HG02884 (cell line): ENCODE measurements around the gene AP1G2.

Experiments used
- ATAC-seq: cut with Tn5 transposase; IDR thresholded peaks from one replicate; pipeline ENCODE4 v1.9.1; 2021; ENCODE audit warnings: mild to moderate bottlenecking, moderate library complexity; ENCODE audit not compliant: unreplicated experiment

Gene AP1G2

DNA sequence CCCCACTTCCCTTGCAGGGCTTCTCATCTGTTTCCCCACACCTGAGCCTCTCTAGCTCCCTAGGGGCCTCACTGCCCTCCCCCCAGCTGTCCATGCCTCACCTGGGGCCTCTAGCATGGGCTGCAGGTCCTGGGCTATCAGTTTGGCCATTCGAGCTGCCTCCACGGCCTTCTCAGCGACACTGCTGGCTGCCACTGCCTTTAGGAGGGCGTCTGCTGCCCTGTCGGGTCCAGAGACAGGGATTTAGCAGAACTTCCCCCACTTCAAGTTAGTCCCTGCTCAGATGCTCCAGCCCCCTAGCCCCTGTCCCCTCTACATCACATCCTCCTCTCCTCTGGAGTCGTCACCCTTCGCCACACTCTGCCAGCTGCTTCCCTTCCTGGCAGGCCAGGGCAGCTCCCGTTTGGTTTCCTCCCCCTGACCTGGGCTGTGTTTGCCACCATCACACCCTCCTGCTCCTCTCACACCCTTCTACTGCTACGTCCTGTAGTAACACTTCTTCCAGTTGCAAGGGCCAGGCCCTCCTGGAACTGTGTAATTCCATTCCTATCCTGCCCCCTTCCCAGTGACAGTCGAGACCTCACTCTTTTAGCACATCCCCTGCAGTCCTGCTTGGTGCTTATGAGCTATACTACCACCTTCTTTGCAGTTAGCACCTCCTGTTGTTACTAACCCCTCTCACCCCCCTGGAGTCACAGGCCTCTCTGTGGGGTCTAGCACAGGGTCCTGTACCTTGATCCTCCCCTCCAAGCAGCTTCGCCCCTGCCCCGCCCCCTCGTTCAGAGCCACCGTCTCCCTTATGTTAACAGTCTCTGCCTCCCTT is 4.3 kb upstream of the AP1G2 start:
- ATAC-seq: no peak

DNA sequence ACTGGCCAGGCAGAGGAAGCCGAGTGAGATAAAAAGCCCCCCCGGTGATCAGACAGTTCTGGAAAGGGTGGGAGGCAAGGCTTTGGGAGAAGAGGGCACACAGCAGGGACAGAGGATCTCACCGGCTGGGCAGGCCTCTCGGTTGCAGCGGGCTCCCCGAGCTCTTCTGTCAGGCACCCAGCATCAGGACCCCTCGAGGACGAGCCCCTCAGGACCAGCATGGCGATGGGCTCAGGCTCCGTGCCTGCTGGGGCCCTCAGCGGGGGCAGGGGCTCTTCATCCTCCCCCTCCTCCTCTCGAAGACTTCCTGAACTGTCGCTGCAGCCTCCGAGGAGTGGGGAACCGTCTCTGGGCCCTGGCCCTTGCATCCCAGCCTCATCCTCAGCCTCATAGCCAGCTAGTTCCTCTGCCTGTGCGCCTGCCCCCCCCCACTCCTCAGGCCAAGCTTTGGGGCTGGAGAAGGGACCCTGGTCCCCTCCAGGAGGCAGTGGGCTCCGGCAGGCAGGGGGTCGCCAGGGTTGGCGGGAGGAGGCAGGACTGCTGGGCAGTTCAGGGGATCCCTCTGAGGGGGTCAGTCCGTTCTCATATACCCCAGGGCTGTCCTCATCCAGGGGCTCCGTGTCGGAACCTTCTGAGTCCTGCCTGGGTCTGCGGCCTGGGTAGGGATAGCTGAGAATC is 3.4 kb upstream of the AP1G2 start:
- ATAC-seq: no peak

DNA sequence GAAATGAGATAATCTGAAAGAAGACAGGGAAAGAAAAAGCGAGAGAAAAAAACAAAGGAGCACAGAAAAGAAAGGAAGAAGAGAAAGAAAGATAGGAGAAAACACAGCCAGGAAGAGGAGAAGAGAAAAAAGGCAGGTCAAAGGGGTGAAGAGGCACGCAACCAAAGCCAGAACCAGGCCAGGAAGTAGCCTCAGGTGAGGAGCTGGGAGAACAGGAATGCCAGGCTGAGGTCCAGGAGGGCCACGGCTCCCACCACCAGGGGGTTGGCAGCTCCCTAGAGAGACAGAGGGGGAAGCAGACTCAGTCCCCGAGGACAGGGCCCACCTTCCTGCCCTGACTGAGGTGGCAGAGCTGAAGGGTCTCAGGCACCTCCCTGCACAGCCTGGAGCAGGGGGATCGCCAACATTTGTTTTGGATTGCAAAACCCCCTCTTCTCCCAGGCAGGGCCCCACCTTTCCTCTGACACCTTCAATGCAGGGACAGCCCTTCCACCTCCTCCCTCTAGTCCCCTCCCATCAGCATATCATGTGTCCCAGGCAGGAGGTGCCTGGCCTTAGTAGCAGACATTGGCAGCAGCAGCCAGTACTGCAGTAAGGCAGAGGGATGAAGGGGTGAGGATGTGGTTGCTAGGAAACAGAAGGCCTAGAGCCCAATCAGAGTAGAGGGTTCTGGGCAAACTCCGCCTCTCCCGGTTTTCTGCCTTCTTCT is 2.0 kb upstream of the AP1G2 start:
- ATAC-seq: no peak

DNA sequence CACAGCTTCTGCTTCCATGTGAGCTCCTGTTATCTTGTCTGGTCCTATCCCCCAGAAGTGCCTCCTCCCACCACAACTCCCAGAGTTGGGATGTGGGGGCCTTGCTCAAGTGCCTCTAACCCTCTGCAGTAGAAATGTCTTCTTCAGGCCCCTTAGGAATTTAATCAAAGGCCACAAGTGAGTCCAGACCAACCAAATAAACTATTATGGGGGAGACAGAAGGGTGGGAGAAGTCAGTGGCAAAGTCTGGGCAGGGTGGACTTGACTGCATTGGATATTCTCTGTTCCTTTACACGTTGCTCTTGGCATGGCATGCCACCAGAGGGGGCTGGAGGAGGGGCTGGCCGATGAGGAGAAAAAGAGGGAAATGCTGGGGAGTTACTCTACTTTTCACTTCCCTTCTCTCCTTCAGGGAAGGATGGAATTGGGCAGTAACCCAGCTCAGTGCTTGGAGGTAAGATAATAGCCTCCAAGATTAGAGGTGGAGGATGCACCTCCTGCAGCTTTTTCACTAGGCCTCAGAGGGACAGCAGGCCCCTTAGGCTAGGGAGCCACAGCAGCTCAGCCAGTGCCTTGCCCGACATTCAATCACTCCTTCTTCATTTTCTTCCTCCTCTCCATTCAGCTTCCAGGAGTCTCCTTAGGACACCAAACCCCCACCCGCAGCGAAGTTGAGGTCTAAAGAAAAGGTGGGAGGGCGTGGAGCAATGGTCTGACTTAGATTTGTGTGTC is 1.2 kb upstream of the AP1G2 start:
- ATAC-seq: no peak

DNA sequence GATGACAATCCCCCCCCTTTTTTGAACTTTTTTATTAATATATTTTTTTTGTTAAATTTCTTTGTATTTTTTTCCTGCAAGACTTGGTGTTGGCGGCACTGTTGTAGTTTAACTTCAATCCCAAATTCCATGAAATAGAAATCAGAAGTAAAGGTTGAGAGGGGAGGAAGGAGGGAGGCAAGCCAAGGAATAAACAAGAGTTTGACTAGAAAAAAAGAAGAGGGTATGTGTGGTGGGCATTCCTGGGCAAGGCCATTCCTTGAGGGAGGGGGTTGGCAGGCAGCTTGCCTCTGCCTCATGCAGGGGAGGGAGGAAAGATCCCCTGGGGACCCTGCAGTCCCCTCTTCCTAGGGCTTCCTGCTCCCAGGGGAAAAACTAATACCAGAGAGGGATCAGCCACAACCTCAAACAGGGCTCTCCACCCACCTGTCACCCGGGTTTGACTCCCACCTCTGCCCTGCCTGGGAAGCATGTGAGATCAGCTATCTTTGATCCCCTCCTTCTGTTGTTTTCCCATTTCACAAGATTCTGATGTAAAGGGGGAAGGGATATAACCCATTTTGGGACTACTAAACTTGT is 519 bp upstream of the AP1G2 start:
- no peak for ATAC-seq

DNA sequence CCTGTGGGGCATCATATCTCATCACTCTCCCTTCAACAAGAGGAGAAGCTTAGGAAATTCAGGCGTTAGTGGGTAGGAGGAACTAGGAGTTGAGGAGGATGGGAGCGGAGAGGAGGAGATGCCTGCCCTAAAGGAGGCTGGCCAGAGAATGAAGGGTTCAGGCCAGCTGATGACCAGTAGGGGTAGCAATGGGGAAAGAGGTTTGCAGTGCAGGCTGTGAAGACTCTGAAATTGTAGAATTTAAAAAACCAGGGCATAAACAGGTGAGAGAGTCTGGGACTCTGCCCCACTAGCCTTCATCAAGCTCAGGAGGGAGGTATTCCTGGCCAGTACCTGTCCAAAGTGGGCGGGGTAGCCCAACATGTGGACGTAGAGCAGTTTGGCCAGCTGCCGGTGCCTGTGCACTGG is 809 bp downstream of the AP1G2 start:
- ATAC-seq: no peak

DNA sequence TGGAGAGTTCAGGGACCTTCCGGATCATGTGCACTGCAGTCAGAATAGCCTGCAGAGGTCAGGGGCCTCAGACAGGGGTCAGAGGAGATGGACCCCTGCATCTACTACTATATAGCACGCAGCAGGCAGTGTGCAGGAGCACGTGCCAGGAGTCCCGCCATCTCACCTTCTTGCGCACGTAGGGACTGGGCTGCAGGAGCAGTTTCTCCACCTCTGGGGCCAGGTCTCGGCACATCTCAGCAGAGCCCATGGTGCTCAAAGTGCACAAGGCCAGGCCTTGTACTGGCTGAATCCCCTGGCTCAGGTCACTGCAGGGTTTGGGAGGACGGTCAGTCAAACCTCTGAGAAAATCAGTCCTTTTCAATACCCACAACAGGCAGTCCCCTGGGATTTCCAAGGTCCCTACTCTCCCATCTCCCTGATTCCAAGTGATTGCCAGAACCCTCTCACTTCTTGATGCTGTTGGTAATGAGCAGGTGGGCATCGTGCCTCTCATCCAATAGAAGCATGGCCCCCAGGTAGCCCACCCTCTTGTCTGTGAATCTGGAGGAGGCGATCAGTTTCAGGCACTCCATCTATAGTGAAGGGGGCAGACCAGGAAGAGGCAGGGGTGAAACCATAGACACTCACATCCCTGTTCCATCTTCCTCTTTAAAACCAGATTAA is 1.3 kb downstream of the AP1G2 start:
- no peak for ATAC-seq

DNA sequence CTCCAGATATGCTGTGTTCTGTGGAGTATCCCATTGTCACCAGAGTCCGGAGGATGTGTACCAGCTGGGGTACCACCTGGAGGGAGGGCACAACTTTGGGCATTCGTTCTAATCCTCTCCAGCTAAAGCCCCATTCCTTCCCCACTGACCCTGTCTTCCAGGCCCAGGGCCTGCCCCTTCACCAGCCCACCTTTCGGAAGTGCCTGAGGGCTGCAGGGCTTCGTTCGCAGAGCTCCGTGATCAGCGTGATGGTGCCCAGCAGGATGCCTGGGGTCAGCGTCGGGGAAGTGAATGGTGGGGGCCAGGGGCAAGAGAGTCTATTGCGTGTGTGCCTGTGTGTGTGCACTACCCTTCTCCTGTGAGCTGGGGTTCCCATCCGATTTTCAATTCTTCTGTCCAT is 2.0 kb downstream of the AP1G2 start:
- no peak for ATAC-seq

DNA sequence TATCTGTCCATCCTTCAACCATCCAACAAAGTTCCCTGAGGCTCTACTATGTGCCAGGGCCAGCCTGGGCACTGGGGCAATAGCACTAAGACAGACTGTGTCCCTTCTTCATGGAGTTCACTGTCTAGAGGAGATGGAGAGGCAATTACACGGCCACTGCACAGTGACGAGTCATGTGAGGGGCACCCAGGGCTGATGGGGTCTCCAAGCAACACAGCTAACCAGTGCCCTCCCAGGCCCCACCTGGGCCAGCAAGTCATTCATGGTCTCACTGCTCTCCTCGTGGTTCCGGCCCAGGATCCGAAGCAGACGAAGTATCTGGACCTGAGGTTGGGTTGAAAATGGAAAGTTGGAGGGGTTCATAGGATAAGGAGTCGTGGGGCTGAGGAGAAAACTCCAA is 2.7 kb downstream of the AP1G2 start:
- no peak for ATAC-seq

DNA sequence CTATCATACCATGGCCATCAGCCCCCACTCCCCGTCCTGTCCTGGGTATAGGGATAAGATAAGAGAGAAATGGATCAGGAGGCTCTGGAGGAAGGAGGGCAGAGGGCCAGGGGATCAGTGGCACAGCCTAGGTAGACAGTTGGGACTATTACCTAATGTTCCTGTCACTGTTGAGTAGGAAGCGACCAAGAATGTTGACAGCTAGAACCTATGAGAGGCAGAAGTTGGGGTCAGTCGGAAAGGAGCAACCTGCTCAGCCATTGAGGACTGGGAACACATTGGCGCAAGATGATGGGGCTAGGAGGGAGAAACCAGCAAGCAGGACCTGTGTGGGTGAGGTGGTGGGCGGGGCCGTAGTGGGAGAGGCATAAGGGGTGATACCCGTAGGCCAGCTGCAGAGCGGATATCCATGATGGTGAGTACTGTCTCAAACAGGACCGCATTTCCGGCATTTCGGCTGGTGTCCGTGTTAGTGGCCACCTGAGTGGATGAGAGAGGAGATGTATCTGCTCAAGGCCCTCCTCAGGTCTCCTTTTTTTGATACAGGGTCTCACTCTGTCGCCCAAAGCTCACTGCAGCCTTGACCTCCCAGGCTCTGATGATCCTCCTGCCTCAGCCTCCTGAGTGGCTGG is 3.3 kb downstream of the AP1G2 start:
- no peak for ATAC-seq

DNA sequence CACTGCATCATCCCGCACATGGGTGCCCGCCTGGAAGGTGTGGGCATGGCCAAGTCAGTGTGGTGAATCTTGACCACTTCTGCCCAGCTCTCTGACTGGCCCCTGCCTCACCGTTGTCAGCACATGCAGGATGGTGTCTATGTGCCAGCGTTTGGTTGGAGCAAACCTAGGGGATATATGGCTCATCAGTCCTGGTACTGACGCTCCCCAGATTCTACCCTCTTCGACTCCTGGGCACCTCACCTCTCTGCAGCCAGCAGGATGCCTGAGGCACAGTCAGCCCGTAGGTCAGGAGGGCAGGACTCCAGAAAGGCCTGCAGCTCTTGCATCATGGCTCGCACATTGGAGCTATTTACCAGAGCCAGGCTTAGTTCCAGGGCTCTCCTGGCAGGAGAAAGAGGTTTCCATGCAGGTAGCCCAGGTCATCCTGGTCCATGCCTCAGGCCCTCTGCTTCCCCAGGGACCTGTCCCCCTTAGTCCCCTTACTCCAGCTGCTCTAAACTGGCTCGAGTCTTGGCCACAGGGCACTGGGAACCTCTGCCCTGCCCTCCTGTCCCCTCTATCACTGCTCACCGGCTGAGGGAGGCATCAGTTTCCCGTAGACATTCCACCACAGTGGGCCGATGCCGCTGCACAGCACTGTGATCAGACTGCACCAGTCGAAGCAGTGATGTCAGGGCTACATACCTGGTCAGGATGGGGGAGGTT is 4.0 kb downstream of the AP1G2 start:
- ATAC-seq: no peak

DNA sequence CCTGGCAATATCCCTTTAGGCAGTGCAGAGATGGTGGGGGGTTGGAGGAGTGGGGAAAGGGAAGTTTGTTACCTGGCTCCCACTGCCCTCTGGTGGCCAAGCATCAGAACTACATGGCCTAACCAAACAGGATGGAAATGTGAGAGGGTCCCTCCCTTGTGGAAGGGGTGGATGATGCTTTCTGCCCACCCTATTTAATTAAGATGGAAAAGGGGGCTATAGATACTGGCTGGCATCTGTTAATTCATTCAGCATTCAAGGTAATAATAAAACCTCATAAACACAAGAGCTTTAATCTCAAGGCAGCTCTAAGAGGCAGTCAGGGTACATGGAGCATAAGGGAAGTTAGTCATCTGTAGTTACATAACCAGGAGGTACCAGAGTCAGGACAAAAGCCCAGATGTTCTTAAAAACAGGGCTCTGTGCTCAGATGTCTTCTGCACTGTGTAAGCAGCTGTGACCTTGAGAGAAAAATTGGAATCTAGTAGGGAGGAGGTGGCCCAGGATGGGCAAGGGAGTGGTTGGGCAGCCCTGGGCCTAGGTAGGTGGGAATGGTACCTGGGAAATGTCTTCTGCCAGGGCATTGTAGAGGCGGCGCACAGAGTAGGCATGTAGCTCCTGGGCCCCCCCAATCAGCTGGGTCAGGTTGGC is 4.6 kb downstream of the AP1G2 start:
- ATAC-seq: no peak

DNA sequence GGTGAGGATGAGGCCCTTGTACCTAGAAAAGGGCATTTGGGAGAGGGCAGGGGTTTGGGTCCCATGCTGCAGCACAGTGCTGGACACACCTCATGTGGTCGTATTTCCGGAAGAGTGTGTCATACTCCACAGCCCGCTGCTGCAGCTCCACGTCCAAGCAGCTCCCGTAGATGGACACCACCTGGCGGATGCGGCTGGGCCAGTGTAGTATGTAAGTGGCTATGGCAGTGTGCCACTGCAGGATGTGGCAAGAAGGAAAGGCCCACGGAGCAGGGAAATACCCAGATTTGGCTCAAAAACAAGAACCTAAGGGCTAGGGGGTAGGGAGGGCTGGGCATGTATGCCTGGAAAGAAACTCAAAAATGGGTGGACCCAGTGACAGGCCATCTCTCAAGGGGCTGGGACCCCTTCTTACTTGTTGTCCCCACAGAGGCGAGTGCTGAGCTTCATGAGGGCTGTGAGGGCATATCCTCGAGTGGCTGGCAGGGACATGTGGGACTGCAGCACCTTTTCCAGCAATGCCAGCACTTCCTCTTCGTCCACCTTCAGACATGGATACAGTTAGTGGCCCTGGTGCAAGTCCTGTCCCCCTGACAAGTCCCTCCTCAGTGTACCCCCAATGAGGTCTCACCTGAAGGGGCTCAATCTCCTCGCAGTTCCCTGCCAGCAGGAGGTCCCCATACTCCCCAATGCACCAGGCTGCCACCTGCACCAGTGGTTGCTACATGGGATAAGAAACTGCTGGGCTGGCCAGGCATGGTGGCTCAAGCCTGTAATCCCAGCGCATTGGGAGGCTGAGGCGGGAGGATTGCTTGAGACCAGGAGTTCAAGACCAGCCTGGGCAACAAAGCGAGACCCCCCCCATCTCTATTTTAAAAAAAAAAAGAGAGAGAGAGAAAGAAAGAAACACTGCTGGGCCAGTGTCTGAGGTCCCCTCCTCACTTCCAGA is 5.4 kb downstream of the AP1G2 start:
- ATAC-seq: no peak

DNA sequence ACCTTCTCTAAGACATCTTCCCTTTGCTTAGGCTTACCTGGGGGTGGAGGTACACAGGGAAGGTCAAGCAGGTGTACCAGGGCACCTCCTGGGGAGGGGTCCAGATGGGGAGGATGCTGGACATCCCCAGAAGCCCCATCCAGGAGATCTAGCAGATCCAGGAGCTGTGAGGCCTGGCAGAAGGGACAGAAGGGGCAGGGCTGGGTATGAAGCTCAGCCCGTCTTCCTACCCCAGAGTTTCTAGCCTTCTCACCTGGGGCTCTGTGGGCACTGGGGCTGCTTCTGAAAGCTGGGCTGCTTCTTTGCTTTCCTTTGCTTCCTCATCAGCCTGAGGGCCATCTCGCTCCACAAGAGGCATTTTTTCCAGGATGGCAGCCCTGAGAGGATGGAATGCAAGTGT is 6.3 kb downstream of the AP1G2 start:
- no peak for ATAC-seq

DNA sequence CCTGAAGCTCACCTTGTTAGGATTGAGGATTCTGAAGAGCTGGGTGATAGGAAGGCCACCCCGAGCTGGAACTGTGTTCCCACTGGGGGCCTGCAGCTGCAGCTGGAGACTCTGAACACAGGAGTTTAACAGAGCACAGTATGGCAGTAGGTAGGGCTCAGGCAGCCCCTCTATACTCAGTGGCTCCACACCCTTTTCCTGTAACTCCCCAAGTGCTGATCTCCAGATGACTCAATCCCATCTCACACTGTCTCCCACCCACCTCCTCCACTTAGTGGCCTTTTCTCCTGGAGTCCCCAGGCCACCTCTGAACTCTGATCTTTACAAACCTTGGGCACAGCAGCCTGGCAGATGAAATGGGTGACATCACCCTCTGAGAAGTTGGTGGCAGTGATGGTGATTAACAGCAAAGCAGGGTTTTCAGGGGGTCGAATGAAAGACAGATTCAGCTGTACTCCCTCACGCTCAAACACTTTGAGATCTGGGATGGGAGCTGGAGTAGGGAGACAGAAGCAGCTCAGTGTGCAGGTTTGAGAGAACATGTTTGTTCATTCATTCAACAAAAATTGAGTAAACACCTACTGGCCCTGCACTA is 7.6 kb downstream of the AP1G2 start:
- ATAC-seq: no peak

DNA sequence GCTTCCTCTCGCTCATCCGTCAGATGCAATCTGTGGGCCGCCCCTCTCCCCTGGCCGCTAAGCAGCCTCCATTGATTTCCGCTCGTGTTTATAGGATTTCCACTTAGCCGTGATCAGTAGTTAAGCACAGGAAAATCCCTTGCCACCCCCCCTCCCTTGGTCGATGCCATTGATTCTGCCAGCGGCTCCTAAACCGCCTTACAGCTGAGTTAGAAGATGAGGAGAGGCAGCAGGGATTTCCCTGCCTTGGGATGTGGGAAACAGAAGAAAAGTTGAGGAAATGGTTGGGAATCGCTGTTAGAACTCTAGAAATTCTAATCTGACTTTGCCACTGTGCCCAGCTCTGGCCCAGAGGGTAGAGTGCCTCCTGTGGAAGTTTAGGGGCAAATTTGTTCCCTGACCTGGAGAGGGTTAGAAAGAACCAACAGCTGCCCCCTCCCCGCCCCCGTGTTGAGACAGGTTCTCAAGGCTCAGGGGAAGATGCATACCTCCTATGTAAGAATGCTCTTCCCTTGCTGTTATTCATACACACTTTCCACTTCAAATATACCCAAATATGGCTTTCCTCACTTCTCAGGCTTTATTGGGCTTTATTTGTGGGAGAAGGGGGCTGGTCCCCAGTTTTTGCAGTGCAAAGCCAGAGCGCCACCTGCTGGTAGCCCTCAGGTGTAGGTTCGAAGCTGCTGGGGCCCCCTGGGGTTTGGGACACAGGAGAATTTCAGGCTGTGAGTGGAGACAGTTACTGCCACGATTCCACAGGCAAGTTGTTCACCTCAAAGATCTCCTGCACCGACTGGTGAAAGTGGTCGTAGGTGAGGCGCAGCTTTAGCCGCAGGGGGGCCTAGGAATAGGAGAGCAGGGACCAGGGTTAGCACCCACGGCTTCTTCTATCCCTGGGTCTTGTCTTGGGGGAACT is 8.3 kb downstream of the AP1G2 start:
- no peak for ATAC-seq
